IPS-15b (cell line): ENCODE measurements around the gene B3GALT5.
"Not testable (repeated sequence)": the region's sequence is repeated elsewhere in the genome, so short reads cannot be mapped to it uniquely, and the experiment has no call there.

ENCODE experiments used
- H3K27me3 ChIP-seq: one replicate; pipeline ENCODE4 v1.6.1; 2013; ENCODE audit warnings: low read length; ENCODE audit not compliant: control insufficient read depth, insufficient read depth
- H3K36me3 ChIP-seq: one replicate; pipeline ENCODE4 v1.6.1; 2013; ENCODE audit warnings: low read length; ENCODE audit not compliant: control insufficient read depth, insufficient read depth
- H3K4me1 ChIP-seq: one replicate; pipeline ENCODE4 v1.6.1; 2013; ENCODE audit warnings: mild to moderate bottlenecking, low read length; ENCODE audit not compliant: control insufficient read depth, insufficient read depth
- H3K4me3 ChIP-seq: one replicate; pipeline ENCODE4 v1.5.1; 2013; ENCODE audit warnings: low read depth, low read length
- H3K9ac ChIP-seq: one replicate; pipeline ENCODE4 v1.6.1; 2013; ENCODE audit warnings: low read depth, mild to moderate bottlenecking, low read length
- H3K9me3 ChIP-seq: one replicate; pipeline ENCODE4 v1.6.1; 2013; ENCODE audit warnings: mild to moderate bottlenecking, low read length; ENCODE audit not compliant: control insufficient read depth, insufficient read depth

B3GALT5 gene

DNA sequence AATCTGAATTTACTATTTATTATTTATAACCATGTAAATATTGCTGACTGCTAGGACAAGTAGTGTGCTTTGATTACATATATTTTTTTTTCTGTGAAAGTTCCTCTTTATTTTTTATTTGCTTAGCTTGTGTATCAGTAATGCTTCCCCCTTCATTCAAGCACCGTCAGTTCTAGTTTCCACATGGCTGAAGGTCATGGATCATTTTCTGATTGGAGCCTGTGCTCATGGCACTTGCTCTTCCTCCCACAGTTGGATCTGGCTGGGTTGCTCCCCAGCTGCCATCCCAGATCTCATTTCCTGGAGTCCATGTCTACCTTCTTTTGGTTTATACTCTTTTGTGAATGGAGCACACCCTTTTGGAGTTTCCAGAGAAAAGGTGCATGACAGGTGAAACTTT is 75.3 kb downstream of the B3GALT5 start:
- Histone ChIP-seq H3K4me1 (no peaks in the 10 kb centered on the region), H3K36me3 (no peaks in the 10 kb centered on the region), H3K27me3 (no peaks in the 10 kb centered on the region), H3K4me3 (no peak overlapping the region), H3K9ac (no peak overlapping the region), H3K9me3 (no peaks in the 10 kb centered on the region)

DNA sequence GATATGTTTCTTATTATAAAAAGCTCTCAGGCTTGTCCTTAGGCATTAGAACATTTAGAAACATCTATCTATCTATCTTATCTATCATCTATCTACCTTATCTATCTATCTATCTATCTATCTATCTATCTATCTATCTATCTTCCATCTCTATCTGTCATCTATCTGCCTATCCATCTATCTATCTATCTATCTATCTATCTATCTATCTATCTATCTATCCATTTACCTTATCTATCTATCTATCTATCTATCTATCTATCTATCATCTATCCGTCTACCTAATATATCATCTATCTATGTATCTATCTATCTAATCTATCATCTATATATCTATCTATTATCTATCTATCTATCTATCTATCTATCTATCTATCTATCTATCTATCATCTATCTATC is 77.1 kb downstream of the B3GALT5 start:
- not testable (repeated sequence) for H3K4me1 ChIP-seq, H3K36me3 ChIP-seq

DNA sequence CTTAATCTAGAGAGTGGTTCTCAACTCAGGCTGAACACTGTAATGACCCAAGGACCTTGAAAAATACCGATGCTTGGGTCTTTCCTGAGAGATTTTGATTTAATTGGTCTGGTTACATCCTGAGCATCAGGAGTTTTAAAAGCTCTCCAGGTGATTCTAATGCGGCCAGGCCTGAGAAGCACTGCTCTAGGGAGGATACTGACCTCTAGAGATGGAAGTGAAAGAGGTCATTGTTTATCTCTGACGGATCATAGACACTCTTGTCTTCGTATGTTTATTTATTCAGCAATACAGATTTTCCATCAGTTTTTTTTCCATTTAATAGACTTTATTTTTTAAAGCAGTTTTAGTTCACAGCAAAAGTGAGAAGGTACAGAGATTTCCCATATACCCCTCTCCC is 77.7 kb downstream of the B3GALT5 start:
- Histone ChIP-seq H3K36me3 (no peaks in the 10 kb centered on the region), H3K4me3 (no peak overlapping the region), H3K4me1 (no peaks in the 10 kb centered on the region), H3K9me3 (no peaks in the 10 kb centered on the region), H3K27me3 (no peaks in the 10 kb centered on the region), H3K9ac (no peak overlapping the region)

More for the DNA sequence above, 77.1 kb downstream of the B3GALT5 start:
- H3K9ac ChIP-seq, H3K4me3 ChIP-seq, H3K27me3 ChIP-seq, H3K9me3 ChIP-seq: not testable (repeated sequence)

DNA sequence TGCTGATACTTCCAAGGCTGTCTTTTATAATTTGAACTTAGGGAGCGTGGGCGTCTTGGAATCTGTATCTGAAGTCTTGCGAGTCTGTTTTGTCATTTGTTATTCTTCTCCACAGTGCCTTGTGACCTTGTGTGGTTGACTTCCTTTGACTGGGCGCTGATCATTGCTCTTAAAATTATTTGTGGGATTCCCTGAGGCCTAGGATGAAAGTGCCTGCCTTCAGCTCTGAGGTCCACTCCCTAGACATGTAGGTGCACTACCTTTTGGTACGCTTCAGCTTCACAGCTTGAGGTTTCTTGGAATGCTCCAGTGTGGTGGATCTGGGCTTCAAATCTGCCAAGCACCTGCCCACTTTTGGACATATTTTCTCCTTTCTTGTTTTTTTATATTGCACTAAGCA is 82.0 kb downstream of the B3GALT5 start:
- Histone ChIP-seq H3K27me3 (no peaks in the 10 kb centered on the region), H3K9me3 (no peaks in the 10 kb centered on the region), H3K4me1 (no peaks in the 10 kb centered on the region), H3K4me3 (no peak overlapping the region), H3K9ac (no peak overlapping the region), H3K36me3 (no peaks in the 10 kb centered on the region)

GRCh38 chr21:39696196-39696595 is 83.5 kb downstream of the B3GALT5 start:
- Histone ChIP-seq H3K9me3 (no peaks in the 10 kb centered on the region), H3K4me3 (no peak overlapping the region), H3K36me3 (no peaks in the 10 kb centered on the region), H3K4me1 (no peaks in the 10 kb centered on the region), H3K9ac (no peak overlapping the region), H3K27me3 (no peaks in the 10 kb centered on the region)

- H3K36me3 ChIP-seq: no peaks in the 10 kb centered on the region
- H3K27me3 ChIP-seq: no peaks in the 10 kb centered on the region
- H3K4me1 ChIP-seq: no peaks in the 10 kb centered on the region
- no peak overlapping the region for H3K9ac ChIP-seq
- H3K4me3 ChIP-seq: no peak overlapping the region
- H3K9me3 ChIP-seq: no peaks in the 10 kb centered on the region
Observed at GRCh38 chr21:39696618-39697017, 83.9 kb downstream of the B3GALT5 start.

GRCh38 chr21:39700318-39700717 is 87.6 kb downstream of the B3GALT5 start:
- H3K9me3 ChIP-seq: no peaks in the 10 kb centered on the region
- H3K9ac ChIP-seq: no peak overlapping the region
- H3K4me3 ChIP-seq: no peak overlapping the region
- no peaks in the 10 kb centered on the region for H3K36me3 ChIP-seq
- H3K27me3 ChIP-seq: no peaks in the 10 kb centered on the region
- H3K4me1 ChIP-seq: no peaks in the 10 kb centered on the region

DNA sequence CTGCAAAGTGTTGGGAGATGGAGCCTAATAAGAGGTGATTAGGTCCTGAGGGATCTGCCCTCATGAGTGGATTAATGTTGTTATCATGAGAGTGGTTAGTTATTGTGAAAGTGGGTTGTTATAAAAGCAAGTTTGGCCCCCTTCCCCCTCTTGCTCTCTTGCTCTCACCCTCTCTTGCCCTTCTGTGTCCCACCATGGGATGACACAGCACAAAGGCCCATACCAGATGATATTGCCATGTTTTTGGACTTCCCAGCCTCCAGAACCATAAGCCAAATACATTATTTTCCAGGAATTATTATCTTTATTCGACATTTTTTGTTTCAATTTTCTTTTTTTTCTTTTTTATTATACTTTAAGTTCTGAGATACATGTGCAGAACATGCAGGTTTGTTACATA is 90.8 kb downstream of the B3GALT5 start:
- no peaks in the 10 kb centered on the region for H3K27me3 ChIP-seq
- H3K9me3 ChIP-seq: peaks cover 3% of the 10 kb centered on the region
- no peaks in the 10 kb centered on the region for H3K36me3 ChIP-seq
- H3K9ac ChIP-seq: no peak overlapping the region
- H3K4me3 ChIP-seq: no peak overlapping the region
- H3K4me1 ChIP-seq: peaks cover 18% of the 10 kb centered on the region

GRCh38 chr21:39705849-39706248 is 93.1 kb downstream of the B3GALT5 start:
- H3K9ac ChIP-seq: no peak overlapping the region
- H3K4me3 ChIP-seq: no peak overlapping the region

DNA sequence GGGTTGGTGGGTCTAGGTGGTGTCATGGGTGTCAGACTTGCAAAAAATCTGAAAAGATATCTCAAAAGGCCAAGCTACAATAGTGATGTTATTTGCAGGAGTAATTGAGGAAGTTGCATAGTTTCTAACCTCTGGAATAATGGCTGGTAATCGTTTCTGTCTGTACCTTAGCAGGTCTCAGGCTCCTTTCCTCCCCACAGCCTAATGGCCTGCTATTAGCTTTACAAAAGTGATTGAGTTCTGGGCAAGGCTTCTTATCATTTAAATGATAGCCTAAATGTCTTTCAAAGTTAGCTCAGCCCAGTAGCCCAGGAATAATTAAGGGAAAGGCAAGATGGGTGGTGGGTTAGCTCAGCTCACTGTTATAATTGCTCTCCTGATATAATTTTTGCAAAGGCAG is 94.6 kb downstream of the B3GALT5 start:
- Histone ChIP-seq H3K4me3 (no peak overlapping the region), H3K4me1 (peaks cover 18% of the 10 kb centered on the region), H3K27me3 (no peaks in the 10 kb centered on the region), H3K9ac (no peak overlapping the region), H3K36me3 (no peaks in the 10 kb centered on the region), H3K9me3 (peaks cover 3% of the 10 kb centered on the region)

More at GRCh38 chr21:39705849-39706248, 93.1 kb downstream of the B3GALT5 start:
- Histone ChIP-seq H3K27me3 (no peaks in the 10 kb centered on the region), H3K4me1 (peaks cover 18% of the 10 kb centered on the region), H3K36me3 (no peaks in the 10 kb centered on the region), H3K9me3 (peaks cover 3% of the 10 kb centered on the region)

DNA sequence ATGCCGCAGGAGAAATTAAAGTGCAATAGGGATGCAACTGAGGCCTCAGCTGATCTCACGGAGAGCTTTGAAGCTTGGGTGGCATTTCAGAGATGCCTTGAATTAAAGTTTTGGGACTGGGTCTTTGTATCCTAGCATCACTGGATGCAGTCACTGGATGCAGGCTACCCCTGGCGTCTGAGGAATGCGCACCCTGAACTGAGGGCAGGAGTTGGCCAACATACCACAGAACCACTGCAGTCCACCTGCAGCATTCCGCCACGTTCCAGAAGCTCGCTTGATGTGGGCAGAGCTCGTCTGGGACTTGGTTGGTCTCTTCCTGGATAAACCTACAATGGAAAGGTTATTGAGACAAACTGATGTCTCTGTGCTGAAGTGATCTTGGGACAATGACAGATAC is 98.1 kb downstream of the B3GALT5 start:
- no peak overlapping the region for H3K9ac ChIP-seq
- H3K27me3 ChIP-seq: no peaks in the 10 kb centered on the region
- H3K4me3 ChIP-seq: no peak overlapping the region
- peaks cover 18% of the 10 kb centered on the region for H3K4me1 ChIP-seq
- no peaks in the 10 kb centered on the region for H3K36me3 ChIP-seq
- peaks cover 3% of the 10 kb centered on the region for H3K9me3 ChIP-seq

GRCh38 chr21:39712273-39712672 is 99.5 kb downstream of the B3GALT5 start:
- H3K36me3 ChIP-seq: no peaks in the 10 kb centered on the region
- no peaks in the 10 kb centered on the region for H3K27me3 ChIP-seq
- H3K9ac ChIP-seq: no peak overlapping the region
- no peak overlapping the region for H3K4me3 ChIP-seq
- no peaks in the 10 kb centered on the region for H3K9me3 ChIP-seq
- H3K4me1 ChIP-seq: peaks cover 7% of the 10 kb centered on the region

- no peak overlapping the region for H3K9ac ChIP-seq
- no peaks in the 10 kb centered on the region for H3K9me3 ChIP-seq
- no peaks in the 10 kb centered on the region for H3K27me3 ChIP-seq
- peaks cover under 1% of the 10 kb centered on the region for H3K4me1 ChIP-seq
- H3K36me3 ChIP-seq: no peaks in the 10 kb centered on the region
- no peak overlapping the region for H3K4me3 ChIP-seq
Observed at GRCh38 chr21:39712976-39713375, 100.2 kb downstream of the B3GALT5 start.
